Body of pancreas (tissue), 4 donors: ENCODE results near the gene CCDC28A. TPM values are rescaled to one million over a fixed set of nuclear protein-coding genes. Genes with fewer than 3 reads are reported as not detected.

Experiments
- ATAC-seq: fragments of 150-250 bp; one replicate; pipeline ENCODE4 v1.9.1; 2016
- DNase-seq, 4 donors: peaks; one replicate each; pipeline ENCODE4 v3.0.0-alpha.2; 2019
- H3K27ac ChIP-seq, 4 donors: fragments of 200-600 bp; sonication (generic); 1 replicate in 3 of 4; 2 replicates in 1 of 4; pipeline versions ENCODE4 v1.5.1 to v1.6.1; 2016 to 2019; ENCODE audit warnings: mild to moderate bottlenecking in 1 of 4, mixed read lengths in 1 of 4, moderate library complexity in 1 of 4
- H3K27me3 ChIP-seq, 2 donors: fragments of 200-600 bp; sonication (generic); one replicate each; pipeline ENCODE4 v1.6.0; 2016; ENCODE audit warnings: mild to moderate bottlenecking in 1 of 2
- H3K36me3 ChIP-seq, 2 donors: fragments of 200-600 bp; sonication (generic); replicated peaks in 1 of 2; 2 replicates each; pipeline ENCODE4 v1.5.1; 2016; ENCODE audit warnings: low read depth in 2 of 2; ENCODE audit not compliant: insufficient read depth in 1 of 2
- H3K4me1 ChIP-seq: fragments of 200-600 bp; sonication (generic); one replicate; pipeline ENCODE4 v1.6.0; 2016
- H3K4me3 ChIP-seq, 2 donors: fragments of 200-600 bp; sonication (generic); 1 replicate in 1 of 2; 2 replicates in 1 of 2; pipeline ENCODE4 v1.5.1; 2016 to 2019
- H3K9me3 ChIP-seq, 3 donors: fragments of 200-600 bp; sonication (generic); 1 replicate in 2 of 3; 2 replicates in 1 of 3; pipeline ENCODE4 v1.5.1; 2016
- CTCF ChIP-seq, 7 experiments: fragments of 450-650 bp in 4 of 7; fragments of 200-600 bp in 3 of 7; sonication (generic) in 3 of 7; IDR thresholded peaks; one replicate each; pipeline ENCODE4 v1.5.1; 2016 to 2019; ENCODE audit warnings: antibody characterized with exemption in 7 of 7
- POLR2A ChIP-seq, 3 donors: fragments of 450-650 bp; IDR thresholded peaks; one replicate each; pipeline ENCODE4 v1.6.1; 2016; ENCODE audit warnings: antibody characterized with exemption in 3 of 3, mild to moderate bottlenecking in 2 of 3
- WGBS, 2 donors: methylation state at CpG; one replicate each; pipeline ENCODE4 v1.1.5; 2017; 5-methylcytosine and 5-hydroxymethylcytosine counted together
- intact Hi-C: fragments of 100-400 bp; cut with DNase I; formaldehyde crosslinking; loops from one replicate; pipeline ENCODE4 v1.15.1; 2023
- total RNA-seq, 2 donors: library from RNA; depleted of rRNA; stranded (reverse); fragments of >200 nt; gene quantifications; one replicate each; pipeline ENCODE4 v1.1.0, GENCODE V29; 2016

CCDC28A gene
- total RNA-seq, 2 donors from 2014 or later, result 2.0 to 17.9 TPM

- no peaks in the 10 kb centered on the region for H3K27me3 ChIP-seq
- H3K4me3 ChIP-seq, result no peak overlapping the region
- DNase-seq, result no peak
- H3K36me3 ChIP-seq, result no peaks in the 10 kb centered on the region
- H3K4me1 ChIP-seq, result peaks cover 5% of the 10 kb centered on the region
- no peak for TF ChIP-seq POLR2A (IDR thresholded peaks at IDR 0.05)
- TF ChIP-seq CTCF (IDR thresholded peaks at IDR 0.05), result no peak
- 72 to 87% methylated on average over 6 of the region's 6 CpGs for WGBS, 2 donors
- no peak overlapping the region for H3K27ac ChIP-seq
- intact Hi-C loops, result no loop called here
- ATAC-seq, result no peak
- H3K9me3 ChIP-seq, result no peaks in the 10 kb centered on the region
These were observed 63.7 kb downstream of the CCDC28A start for GRCh38 chr6:138837246-138837645.

Other genes starting within 250 kb of the CCDC28A start
- not detected for gene ECT2L, start 22.3 kb downstream of the CCDC28A start, total RNA-seq
- 10 to 100 TPM; 19.5 to 29.0 TPM for gene REPS1, start 214.5 kb downstream of the CCDC28A start, total RNA-seq